ENCODE results near the gene NPLOC4. TPM values are rescaled to one million over a fixed set of nuclear protein-coding genes. Genes with fewer than 3 reads are reported as not detected.
A peak's percentile ranks its signal among the peaks of the same experiment; 100 is the strongest.

NPLOC4 gene
- total and polyA plus RNA-seq, 2 of the 13 experiments (the other 11 are each of a cell fraction or from before 2014, with no cell fraction given), result 57.0 to 97.0 TPM

GRCh38 chr17:81636505-81637288 lies at the start of gene NPLOC4, which contains the start of gene TSPAN10 (continued):
- no peak for TF ChIP-seq ARID2 (CRISPR knock-in tag; IDR thresholded peaks at IDR 0.05; ENCODE audit: borderline replicate concordance)
- TF ChIP-seq IKZF1 (IDR thresholded peaks at IDR 0.05), result no peak
- peak; percentile 64 to 81 for TF ChIP-seq POLR2A (IDR thresholded peaks at IDR 0.05; ENCODE audit: insufficient read depth in 1 of 2, low read depth in 2 of 2, low read length in 2 of 2)
- no peak for TF ChIP-seq NRL (CRISPR knock-in tag; IDR thresholded peaks at IDR 0.05; ENCODE audit: borderline replicate concordance)
- peak; percentile 73 for TF ChIP-seq ZNF431 (CRISPR knock-in tag; IDR thresholded peaks at IDR 0.05; ENCODE audit: borderline replicate concordance, low read depth)
- no peak for TF ChIP-seq ZEB1 (IDR thresholded peaks at IDR 0.05; ENCODE audit: insufficient replicate concordance, low read depth)
- TF ChIP-seq ZNF703 (CRISPR knock-in tag; IDR thresholded peaks at IDR 0.05; ENCODE audit: borderline replicate concordance), result no peak
- TF ChIP-seq ZNF503 (CRISPR knock-in tag; IDR thresholded peaks at IDR 0.05), result peak; percentile 78; the same call in 1 of the 2 replicates
- peak; percentile 50 for TF ChIP-seq MXD4 (CRISPR knock-in tag; IDR thresholded peaks at IDR 0.05)
- TF ChIP-seq JUND (CRISPR knock-in tag; IDR thresholded peaks at IDR 0.05), result peak; percentile 73
- no peak; the same call in 1 of the 2 replicates for TF ChIP-seq FLYWCH1 (CRISPR knock-in tag; IDR thresholded peaks at IDR 0.05)
- TF ChIP-seq TBL1XR1 (IDR thresholded peaks at IDR 0.05; ENCODE audit: borderline replicate concordance, low read length, partially characterized antibody), result peak; percentile 57
- TF ChIP-seq FOXK1 (CRISPR knock-in tag; IDR thresholded peaks at IDR 0.05; ENCODE audit: borderline replicate concordance, low read depth), result peak; percentile 92
- TF ChIP-seq KDM4B (CRISPR knock-in tag; IDR thresholded peaks at IDR 0.05), result peak; percentile 94
- peak; percentile 93 for TF ChIP-seq ZNF672 (CRISPR knock-in tag; IDR thresholded peaks at IDR 0.05)
- no peak for TF ChIP-seq ATRX (CRISPR knock-in tag; IDR thresholded peaks at IDR 0.05; ENCODE audit: borderline replicate concordance)
- peak; percentile 89; the same call in 1 of the 2 replicates for TF ChIP-seq CAMTA2 (CRISPR knock-in tag; IDR thresholded peaks at IDR 0.05; ENCODE audit: borderline replicate concordance)
- no peak for TF ChIP-seq GPBP1L1 (CRISPR knock-in tag; IDR thresholded peaks at IDR 0.05)
- 0 out of 2 replicates have a peak, but pooled peaks have one; percentile 69 for TF ChIP-seq LBX2 (CRISPR knock-in tag; IDR thresholded peaks at IDR 0.05; ENCODE audit: borderline replicate concordance)
- TF ChIP-seq NFYB (CRISPR knock-in tag; IDR thresholded peaks at IDR 0.05), result peak; percentile 41
- 0 out of 2 replicates have a peak, but pooled peaks have one; percentile 44 for TF ChIP-seq RERE (CRISPR knock-in tag; IDR thresholded peaks at IDR 0.05; ENCODE audit: low read depth)

Measured in HepG2 (cell line).